Effector memory CD8-positive, alpha-beta T cell (primary cell): ENCODE measurements around the gene SURF2.

ENCODE experiments used
- ATAC-seq: fragments of 150-1000 bp; cut with Tn5 transposase; replicated peaks from 2 replicates; pipeline ENCODE4 v1.10.0; 2021; ENCODE audit warnings: mild to moderate bottlenecking, moderate library complexity
- DNase-seq, 3 experiments: peaks; one replicate each; pipeline ENCODE4 v3.0.0; 2021
- H3K27ac Mint-ChIP-seq, 2 donors: one replicate each; pipeline ENCODE4 v1.8.0; 2022; ENCODE audit warnings: mild to moderate bottlenecking in 2 of 2, mixed read lengths in 2 of 2, moderate library complexity in 2 of 2
- H3K27me3 Mint-ChIP-seq, 2 donors: one replicate each; pipeline ENCODE4 v1.8.0; 2022; ENCODE audit warnings: mixed read lengths in 2 of 2
- H3K36me3 Mint-ChIP-seq: one replicate; pipeline ENCODE4 v1.8.0; 2022; ENCODE audit warnings: mild to moderate bottlenecking, moderate library complexity, mixed read lengths; ENCODE audit not compliant: insufficient read depth
- H3K4me1 Mint-ChIP-seq, 2 donors: one replicate each; pipeline ENCODE4 v1.8.0; 2022; ENCODE audit warnings: low read depth in 2 of 2, mixed read lengths in 2 of 2
- H3K4me3 Mint-ChIP-seq, 2 donors: one replicate each; pipeline ENCODE4 v1.8.0; 2022; ENCODE audit warnings: mild to moderate bottlenecking in 2 of 2, mixed read lengths in 2 of 2, moderate library complexity in 2 of 2
- H3K9me3 Mint-ChIP-seq, 2 donors: one replicate each; pipeline ENCODE4 v1.8.0; 2022; ENCODE audit warnings: mixed read lengths in 2 of 2

Gene SURF2

DNA sequence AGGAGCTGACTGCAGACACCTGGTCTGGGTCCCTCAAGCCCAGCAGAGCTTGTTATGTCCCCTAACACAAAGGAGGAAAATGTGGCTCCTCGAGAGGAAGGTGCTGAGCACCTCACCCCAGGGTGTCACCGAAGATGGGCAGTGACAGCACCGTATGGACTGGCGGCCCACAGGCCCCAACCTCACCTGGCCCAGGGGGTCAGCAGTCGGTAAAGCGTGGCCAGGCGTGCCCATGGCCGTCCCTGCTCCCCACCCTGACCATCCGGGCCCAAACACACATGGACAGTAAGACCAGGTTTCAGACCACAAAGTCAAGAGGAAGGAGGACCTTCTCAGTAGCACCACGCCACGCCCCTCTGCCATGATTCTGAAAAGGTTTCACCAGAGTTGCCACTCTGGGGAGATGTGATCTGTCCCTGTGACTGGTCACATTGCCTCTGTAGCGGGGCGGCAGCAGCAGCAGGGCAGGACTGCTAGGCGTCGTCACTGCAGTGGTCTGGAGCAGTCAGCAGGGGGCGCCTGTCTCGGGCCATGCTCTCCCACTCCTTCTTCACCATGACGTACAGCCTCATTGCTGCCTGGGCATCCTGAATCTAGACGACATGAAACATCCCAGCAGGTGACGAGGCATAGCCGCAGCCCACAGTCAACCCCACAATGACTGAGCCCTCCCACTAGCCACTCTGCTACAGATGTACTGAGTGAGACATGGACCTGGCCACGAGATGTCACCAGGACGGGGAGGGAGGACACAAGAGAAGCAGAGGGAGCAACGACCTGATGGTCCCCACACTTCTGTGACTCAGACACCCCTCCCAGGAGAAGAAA is 50.3 kb downstream of the SURF2 start:
- H3K27ac Mint-ChIP-seq: peak overlapping the region; percentile 69 to 82
- peak; percentile 91 for ATAC-seq
- H3K9me3 Mint-ChIP-seq: no peaks in the 10 kb centered on the region
- H3K4me1 Mint-ChIP-seq: peaks cover 7 to 17% of the 10 kb centered on the region in 2 donors
- H3K4me3 Mint-ChIP-seq: no peak overlapping the region
- peak; percentile 75 to 78 (median 77) for DNase-seq
- H3K27me3 Mint-ChIP-seq: no peaks in the 10 kb centered on the region
- peaks cover 53% of the 10 kb centered on the region for H3K36me3 Mint-ChIP-seq

GRCh38 chr9:133408042-133408441 is 51.7 kb downstream of the SURF2 start:
- Mint-ChIP-seq H3K27ac (no peak overlapping the region), H3K36me3 (peaks cover 67% of the 10 kb centered on the region), H3K9me3 (no peaks in the 10 kb centered on the region), H3K27me3 (no peaks in the 10 kb centered on the region), H3K4me3 (no peak overlapping the region), H3K4me1 (peaks cover 6 to 14% of the 10 kb centered on the region in 2 donors)
- ATAC-seq (no peak), DNase-seq (no peak)
